Activated T-cell treated with anti-CD3 and anti-CD28 coated beads, Interleukin-2, amount 50 U/mL, for 1 hour (primary cell): Measurements from ENCODE around the gene WBP4.

Experiments used
- DNase-seq: peaks from one replicate; pipeline ENCODE4 v3.0.0-alpha.2; 2020

Gene WBP4

GRCh38 chr13:41049480-41050440, 11.5 kb upstream of the WBP4 start:
- no peak for DNase-seq

- DNase-seq: no peak
These were observed 8.9 kb upstream of the WBP4 start for GRCh38 chr13:41052441-41052840.

- no peak for DNase-seq
These were observed 7.9 kb upstream of the WBP4 start for GRCh38 chr13:41053384-41053826.

- no peak for DNase-seq
These were observed 7.0 kb upstream of the WBP4 start for GRCh38 chr13:41054212-41054877.

- no peak for DNase-seq
These were observed 6.2 kb upstream of the WBP4 start for GRCh38 chr13:41054919-41055619.

- DNase-seq: no peak
These were observed 5.1 kb upstream of the WBP4 start for GRCh38 chr13:41056194-41056593.

GRCh38 chr13:41056826-41057711, 4.2 kb upstream of the WBP4 start:
- DNase-seq: no peak

GRCh38 chr13:41058295-41059070, 2.8 kb upstream of the WBP4 start:
- no peak for DNase-seq

- no peak for DNase-seq
These were observed 1.7 kb upstream of the WBP4 start for GRCh38 chr13:41059456-41060081.

- peak; percentile 72 for DNase-seq
These were observed 1.1 kb upstream of the WBP4 start for GRCh38 chr13:41060082-41060723.

GRCh38 chr13:41060724-41061074, 610 bp upstream of the WBP4 start:
- DNase-seq: peak; percentile 84

- DNase-seq: no peak
These were observed 867 bp downstream of the WBP4 start for GRCh38 chr13:41061914-41062837.

GRCh38 chr13:41064493-41064892, 3.2 kb downstream of the WBP4 start:
- no peak for DNase-seq

- no peak for DNase-seq
These were observed 3.8 kb downstream of the WBP4 start for GRCh38 chr13:41065078-41065477.

- no peak for DNase-seq
These were observed 13.2 kb downstream of the WBP4 start for GRCh38 chr13:41074523-41074922.

- peak; percentile 26 for DNase-seq
These were observed 13.7 kb downstream of the WBP4 start for GRCh38 chr13:41075034-41075433.

- no peak for DNase-seq
These were observed 14.2 kb downstream of the WBP4 start for GRCh38 chr13:41075485-41075884.

- DNase-seq: no peak
These were observed 16.2 kb downstream of the WBP4 start for GRCh38 chr13:41077475-41077874.

GRCh38 chr13:41079725-41080124, 18.4 kb downstream of the WBP4 start:
- no peak for DNase-seq
